Bronchial epithelial cell (primary cell): ENCODE measurements around the gene CMTM8. TPM values are rescaled to one million over a fixed set of nuclear protein-coding genes. Genes with fewer than 3 reads are reported as not detected.

ENCODE experiments used
- DNase-seq: peaks from one replicate; pipeline ENCODE4 v3.0.0-alpha.2; 2010; ENCODE audit warnings: low read depth
- FAIRE-seq: peaks from 2 replicates; lab custom pipeline; 2011; peaks lifted over from hg19 to GRCh38; lab: Jason Lieb, UNC
- H3K27me3 ChIP-seq: 2 replicates; pipeline ENCODE4 v1.5.1; 2011; ENCODE audit warnings: low read length; ENCODE audit not compliant: control insufficient read depth, insufficient read depth
- H3K36me3 ChIP-seq: 2 replicates; pipeline ENCODE4 v1.5.1; 2011; ENCODE audit warnings: low read length; ENCODE audit not compliant: control insufficient read depth, insufficient read depth
- H3K4me3 ChIP-seq: 2 replicates; pipeline ENCODE4 v1.5.1; 2011; ENCODE audit warnings: mild to moderate bottlenecking, low read depth, low read length, control low read depth
- total RNA-seq: library from RNA; depleted of rRNA; stranded (reverse); fragments of >200 nt; gene quantifications from 2 replicates; pipeline ENCODE4 v1.2.1, GENCODE V29; 2014
- TF ChIP-seq, protein P1 (sequence below): IDR thresholded peaks from 2 replicates; pipeline ENCODE4 v1.5.1; 2011; ENCODE audit warnings: mild to moderate bottlenecking, moderate library complexity, low read length, control low read depth, inconsistent platforms; ENCODE audit not compliant: insufficient read depth, severe bottlenecking

The CMTM8 gene
- total RNA-seq, 1 donor from 2014 or later: 0.79 TPM

DNA sequence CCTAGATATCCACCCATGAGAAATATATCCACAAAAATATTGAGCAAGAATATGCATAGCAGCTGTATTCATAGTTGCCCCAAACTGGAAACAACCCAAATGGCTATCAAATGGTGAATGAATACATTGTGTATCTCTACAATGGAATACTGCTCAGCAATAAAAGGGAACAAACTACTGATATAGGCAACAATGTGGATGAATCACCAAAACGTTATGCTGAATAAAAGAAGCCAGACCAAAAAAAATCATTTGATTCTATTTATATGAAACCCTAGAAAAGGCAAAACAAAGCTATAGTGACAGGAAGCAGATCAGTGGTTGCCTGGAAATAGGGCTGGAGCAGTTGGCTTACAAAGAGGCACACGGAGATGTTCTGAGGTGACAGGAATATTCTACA, 137.6 kb downstream of the CMTM8 start:
- H3K36me3 ChIP-seq: peaks cover 1% of the 10 kb centered on the region

DNA sequence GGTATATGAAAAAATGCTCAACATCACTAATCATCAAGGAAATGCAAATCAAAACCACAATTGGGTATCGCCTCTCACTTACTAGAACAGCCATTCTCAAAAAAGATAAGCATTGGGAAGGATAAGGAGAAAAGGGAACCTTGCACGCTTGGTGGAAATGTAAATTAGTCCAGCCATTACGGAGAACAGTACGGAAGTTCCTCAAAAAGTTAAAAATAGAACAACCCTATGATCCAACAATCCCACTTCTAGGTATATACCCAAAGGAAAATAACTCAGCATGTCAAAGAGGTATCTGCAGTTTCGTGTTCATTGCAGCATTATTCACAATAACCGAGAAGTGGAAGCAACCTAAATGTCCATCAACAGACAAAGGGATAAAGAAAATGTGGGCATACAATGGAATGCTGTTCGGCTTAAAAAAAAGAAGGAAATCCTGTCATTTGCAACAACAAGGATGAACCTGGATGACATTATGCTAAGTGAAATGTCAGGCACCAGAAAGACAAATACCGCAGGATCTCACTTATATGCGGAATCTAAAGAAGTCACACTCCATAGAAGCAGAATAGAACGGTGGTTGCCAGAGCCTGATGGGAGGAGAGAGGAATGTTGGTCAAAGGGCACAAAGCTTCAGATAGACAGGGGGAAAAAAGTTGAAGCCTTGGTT, 141.5 kb downstream of the CMTM8 start:
- Histone ChIP-seq H3K4me3 (no peak overlapping the region), H3K27me3 (no peaks in the 10 kb centered on the region), H3K36me3 (no peaks in the 10 kb centered on the region)
- TF ChIP-seq, protein P1, sequence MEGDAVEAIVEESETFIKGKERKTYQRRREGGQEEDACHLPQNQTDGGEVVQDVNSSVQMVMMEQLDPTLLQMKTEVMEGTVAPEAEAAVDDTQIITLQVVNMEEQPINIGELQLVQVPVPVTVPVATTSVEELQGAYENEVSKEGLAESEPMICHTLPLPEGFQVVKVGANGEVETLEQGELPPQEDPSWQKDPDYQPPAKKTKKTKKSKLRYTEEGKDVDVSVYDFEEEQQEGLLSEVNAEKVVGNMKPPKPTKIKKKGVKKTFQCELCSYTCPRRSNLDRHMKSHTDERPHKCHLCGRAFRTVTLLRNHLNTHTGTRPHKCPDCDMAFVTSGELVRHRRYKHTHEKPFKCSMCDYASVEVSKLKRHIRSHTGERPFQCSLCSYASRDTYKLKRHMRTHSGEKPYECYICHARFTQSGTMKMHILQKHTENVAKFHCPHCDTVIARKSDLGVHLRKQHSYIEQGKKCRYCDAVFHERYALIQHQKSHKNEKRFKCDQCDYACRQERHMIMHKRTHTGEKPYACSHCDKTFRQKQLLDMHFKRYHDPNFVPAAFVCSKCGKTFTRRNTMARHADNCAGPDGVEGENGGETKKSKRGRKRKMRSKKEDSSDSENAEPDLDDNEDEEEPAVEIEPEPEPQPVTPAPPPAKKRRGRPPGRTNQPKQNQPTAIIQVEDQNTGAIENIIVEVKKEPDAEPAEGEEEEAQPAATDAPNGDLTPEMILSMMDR: no peak
- DNase-seq: no peak
- FAIRE-seq: no peak

More for the DNA sequence above, 137.6 kb downstream of the CMTM8 start:
- no peaks in the 10 kb centered on the region for H3K27me3 ChIP-seq
- no peak for DNase-seq
- FAIRE-seq: no peak
- H3K4me3 ChIP-seq: no peak overlapping the region
- TF ChIP-seq, protein P1: no peak

GRCh38 chr3:32381922-32382321, 143.4 kb downstream of the CMTM8 start:
- DNase-seq: no peak
- H3K4me3 ChIP-seq: no peak overlapping the region
- FAIRE-seq: no peak
- peaks cover 2% of the 10 kb centered on the region for H3K27me3 ChIP-seq
- TF ChIP-seq, protein P1: no peak
- no peaks in the 10 kb centered on the region for H3K36me3 ChIP-seq

DNA sequence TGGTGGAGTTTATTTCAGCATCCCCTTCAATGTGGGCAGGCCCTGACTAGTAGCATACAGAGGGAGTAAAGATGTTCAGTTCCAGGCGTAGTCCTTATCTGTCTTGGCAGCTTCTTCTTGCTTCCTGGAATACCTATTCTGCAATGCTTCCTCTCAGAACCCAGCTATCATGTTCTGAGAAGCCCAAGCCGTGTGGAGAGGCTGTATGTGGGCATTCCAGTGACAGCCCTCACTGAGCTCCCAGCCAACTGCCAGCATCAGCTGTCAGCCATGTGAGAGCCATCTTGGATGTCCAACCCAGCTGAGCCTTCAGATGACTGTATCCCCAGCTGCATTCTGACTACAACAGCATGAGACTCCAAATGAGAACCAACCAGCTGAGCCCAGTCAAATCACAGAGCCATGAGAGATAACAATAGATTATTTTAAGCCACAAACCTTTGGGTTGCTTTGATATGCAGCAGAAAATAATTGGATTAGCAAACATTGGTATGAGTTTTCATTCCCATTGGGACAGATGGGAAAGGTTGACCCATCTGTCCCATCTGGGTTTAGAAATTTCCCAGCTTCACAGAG, 144.7 kb downstream of the CMTM8 start:
- Histone ChIP-seq H3K27me3 (peaks cover 2% of the 10 kb centered on the region), H3K36me3 (no peaks in the 10 kb centered on the region), H3K4me3 (no peak overlapping the region)
- TF ChIP-seq, protein P1: no peak
- FAIRE-seq (no peak), DNase-seq (no peak)

GRCh38 chr3:32384938-32385337, 146.5 kb downstream of the CMTM8 start:
- TF ChIP-seq, protein P1: no peak
- H3K27me3 ChIP-seq: peaks cover 2% of the 10 kb centered on the region
- DNase-seq: no peak
- H3K36me3 ChIP-seq: no peaks in the 10 kb centered on the region
- no peak for FAIRE-seq
- no peak overlapping the region for H3K4me3 ChIP-seq
